ENCODE data around the gene PTPRT. TPM values are rescaled to one million over a fixed set of nuclear protein-coding genes. Genes with fewer than 3 reads are reported as not detected.

Gene PTPRT
- polyA plus RNA-seq, 4 donors, result 0.07 to 0.58 (median 0.27) TPM; not detected in 1

GRCh38 chr20:42130810-42131596 lies 1058.7 kb downstream of the PTPRT start:
- H3K36me3 ChIP-seq (ENCODE audit: control insufficient read depth in 3 of 3, insufficient read depth in 2 of 3, low read depth in 1 of 3, low read length in 3 of 3), result no peaks in the 10 kb centered on the region
- peaks cover 0 to 15% of the 10 kb centered on the region in 2 donors for H3K9me3 ChIP-seq (ENCODE audit: control insufficient read depth in 2 of 2, insufficient read depth in 1 of 2, low read depth in 1 of 2, low read length in 1 of 2)
- peaks cover 0 to 11% (median 0%) of the 10 kb centered on the region in 3 donors for H3K4me1 ChIP-seq (ENCODE audit: control insufficient read depth in 3 of 3, insufficient read depth in 2 of 3, low read depth in 1 of 3, low read length in 2 of 3)
- no peak for FAIRE-seq
- H3K27me3 ChIP-seq (ENCODE audit: control insufficient read depth in 3 of 3, insufficient read depth in 3 of 3, low read length in 3 of 3), result no peaks in the 10 kb centered on the region
- no peak for DNase-seq
- no peak overlapping the region for H3K27ac ChIP-seq (ENCODE audit: low read depth in 1 of 3, low read length in 2 of 3)
- WGBS, 3 donors, result 77 to 85% (median 80%) methylated on average over 5 of the region's 5 CpGs
- H3K4me3 ChIP-seq (ENCODE audit: low read depth in 1 of 3, low read length in 3 of 3), result no peak overlapping the region

GRCh38 chr20:42125426-42125825 lies 1064.3 kb downstream of the PTPRT start:
- no peak for FAIRE-seq
- peaks cover 0 to 9% (median 0%) of the 10 kb centered on the region in 3 donors for H3K4me1 ChIP-seq (ENCODE audit: control insufficient read depth in 3 of 3, insufficient read depth in 2 of 3, low read depth in 1 of 3, low read length in 2 of 3)

DNA sequence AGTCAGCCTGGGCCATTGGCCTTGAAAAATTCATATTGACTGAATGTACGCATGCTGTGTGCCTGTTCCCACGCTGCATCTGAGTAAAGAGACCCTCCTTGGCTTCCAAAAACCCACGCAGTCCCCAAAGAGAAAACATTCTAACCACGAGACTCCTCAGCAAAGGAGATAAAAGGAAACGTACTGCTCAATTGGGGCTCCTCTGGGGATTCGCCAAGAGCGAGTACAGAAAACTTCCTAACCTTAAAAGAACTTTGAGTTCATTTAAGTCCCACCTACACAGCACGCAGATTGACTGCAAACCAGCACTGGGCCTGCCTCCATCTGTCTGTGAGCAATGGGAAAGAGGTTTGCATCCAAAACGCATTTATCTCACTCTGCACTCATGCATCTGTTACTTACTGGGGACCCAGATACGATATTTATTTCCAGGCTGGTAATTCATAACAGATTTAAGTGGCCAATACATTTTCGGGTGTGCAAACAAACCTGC lies 1065.7 kb downstream of the PTPRT start:
- H3K27ac ChIP-seq (ENCODE audit: low read depth in 1 of 3, low read length in 2 of 3), result no peak overlapping the region
- peaks cover 0 to 9% (median 0%) of the 10 kb centered on the region in 3 donors for H3K4me1 ChIP-seq (ENCODE audit: control insufficient read depth in 3 of 3, insufficient read depth in 2 of 3, low read depth in 1 of 3, low read length in 2 of 3)
- H3K27me3 ChIP-seq (ENCODE audit: control insufficient read depth in 3 of 3, insufficient read depth in 3 of 3, low read length in 3 of 3), result no peaks in the 10 kb centered on the region
- FAIRE-seq, result no peak
- no peaks in the 10 kb centered on the region for H3K9me3 ChIP-seq (ENCODE audit: control insufficient read depth in 2 of 2, insufficient read depth in 1 of 2, low read depth in 1 of 2, low read length in 1 of 2)
- no peaks in the 10 kb centered on the region for H3K36me3 ChIP-seq (ENCODE audit: control insufficient read depth in 3 of 3, insufficient read depth in 2 of 3, low read depth in 1 of 3, low read length in 3 of 3)
- 61 to 85% (median 71%) methylated on average over 11 of the region's 11 CpGs for WGBS, 3 donors
- no peak overlapping the region for H3K4me3 ChIP-seq (ENCODE audit: low read depth in 1 of 3, low read length in 3 of 3)
- no peak for DNase-seq

More at GRCh38 chr20:42125426-42125825, 1064.3 kb downstream of the PTPRT start:
- no peak overlapping the region for H3K4me3 ChIP-seq (ENCODE audit: low read depth in 1 of 3, low read length in 3 of 3)
- H3K27me3 ChIP-seq (ENCODE audit: control insufficient read depth in 3 of 3, insufficient read depth in 3 of 3, low read length in 3 of 3), result no peaks in the 10 kb centered on the region
- H3K27ac ChIP-seq (ENCODE audit: low read depth in 1 of 3, low read length in 2 of 3), result no peak overlapping the region
- no peaks in the 10 kb centered on the region for H3K9me3 ChIP-seq (ENCODE audit: control insufficient read depth in 2 of 2, insufficient read depth in 1 of 2, low read depth in 1 of 2, low read length in 1 of 2)
- 4 to 29% (median 5%) methylated on average over 2 of the region's 2 CpGs for WGBS, 3 donors
- H3K36me3 ChIP-seq (ENCODE audit: control insufficient read depth in 3 of 3, insufficient read depth in 2 of 3, low read depth in 1 of 3, low read length in 3 of 3), result no peaks in the 10 kb centered on the region
- DNase-seq, result peak in 1 of 2 donors; percentile 19

DNA sequence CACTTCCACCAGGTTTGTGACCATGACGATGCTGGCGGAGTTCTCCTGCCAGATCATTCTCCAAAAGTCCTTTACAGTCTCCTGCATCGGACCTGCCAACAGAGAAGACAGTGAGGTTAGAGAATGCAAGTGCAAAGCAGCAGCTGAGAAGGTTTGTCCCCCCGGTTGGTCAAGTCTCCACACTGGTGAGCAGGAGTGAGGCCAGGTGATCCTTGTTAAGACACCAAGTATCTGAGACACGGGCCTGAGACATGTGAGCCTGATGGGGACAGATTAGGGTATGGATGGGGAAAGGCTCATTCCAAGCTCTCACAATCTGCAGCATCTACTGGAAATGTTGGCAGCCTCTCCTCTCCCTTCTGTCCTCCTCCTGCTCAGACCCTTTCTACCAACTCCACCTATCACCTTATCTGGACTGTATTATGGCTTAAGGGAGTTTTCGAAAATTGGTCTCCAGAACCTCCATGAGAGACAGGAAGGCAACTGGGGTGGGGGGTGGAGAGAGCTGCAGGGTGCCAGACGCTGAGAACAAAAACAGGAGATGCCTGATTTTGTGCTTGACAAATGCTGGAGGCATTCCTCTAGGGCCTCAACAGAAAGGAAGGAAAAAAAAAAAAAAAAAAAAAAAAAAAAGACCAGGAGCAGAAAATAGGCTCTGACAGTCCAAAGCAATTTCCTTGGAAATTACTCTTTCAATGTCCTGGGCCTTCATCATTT lies 1071.1 kb downstream of the PTPRT start:
- WGBS, 3 donors, result 67 to 78% (median 72%) methylated on average over 7 of the region's 7 CpGs
- no peak for DNase-seq
- no peak for FAIRE-seq
- H3K4me3 ChIP-seq (ENCODE audit: low read depth in 1 of 3, low read length in 3 of 3), result no peak overlapping the region
- no peaks in the 10 kb centered on the region for H3K4me1 ChIP-seq (ENCODE audit: control insufficient read depth in 3 of 3, insufficient read depth in 2 of 3, low read depth in 1 of 3, low read length in 2 of 3)
- no peaks in the 10 kb centered on the region for H3K9me3 ChIP-seq (ENCODE audit: control insufficient read depth in 2 of 2, insufficient read depth in 1 of 2, low read depth in 1 of 2, low read length in 1 of 2)
- no peaks in the 10 kb centered on the region for H3K36me3 ChIP-seq (ENCODE audit: control insufficient read depth in 3 of 3, insufficient read depth in 2 of 3, low read depth in 1 of 3, low read length in 3 of 3)
- H3K27ac ChIP-seq (ENCODE audit: low read depth in 1 of 3, low read length in 2 of 3), result no peak overlapping the region
- no peaks in the 10 kb centered on the region for H3K27me3 ChIP-seq (ENCODE audit: control insufficient read depth in 3 of 3, insufficient read depth in 3 of 3, low read length in 3 of 3)

DNA sequence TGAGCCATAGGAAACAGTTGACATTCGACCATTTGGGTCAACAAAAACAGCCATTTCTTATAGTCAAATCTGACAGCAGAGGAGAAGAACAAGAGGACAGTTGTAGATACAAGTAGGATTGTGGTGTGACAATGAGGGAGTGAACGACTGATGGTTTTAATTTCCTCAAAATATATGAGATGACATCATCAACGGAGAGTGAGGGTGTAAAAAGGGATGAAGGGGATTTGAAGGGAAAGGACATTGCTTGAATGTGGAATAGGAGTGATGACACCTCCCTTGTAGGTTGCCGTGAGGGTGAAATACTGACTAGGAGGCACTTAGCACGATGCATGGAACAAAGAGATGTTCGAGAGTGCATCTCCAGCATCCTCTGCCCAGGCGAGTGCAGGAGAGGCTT lies 1071.7 kb downstream of the PTPRT start:
- no peaks in the 10 kb centered on the region for H3K36me3 ChIP-seq (ENCODE audit: control insufficient read depth in 3 of 3, insufficient read depth in 2 of 3, low read depth in 1 of 3, low read length in 3 of 3)
- H3K9me3 ChIP-seq (ENCODE audit: control insufficient read depth in 2 of 2, insufficient read depth in 1 of 2, low read depth in 1 of 2, low read length in 1 of 2), result no peaks in the 10 kb centered on the region
- no peak overlapping the region for H3K4me3 ChIP-seq (ENCODE audit: low read depth in 1 of 3, low read length in 3 of 3)
- WGBS, 3 donors, result 76 to 81% (median 79%) methylated on average over 7 of the region's 7 CpGs
- DNase-seq, result no peak
- FAIRE-seq, result no peak
- no peaks in the 10 kb centered on the region for H3K27me3 ChIP-seq (ENCODE audit: control insufficient read depth in 3 of 3, insufficient read depth in 3 of 3, low read length in 3 of 3)
- no peaks in the 10 kb centered on the region for H3K4me1 ChIP-seq (ENCODE audit: control insufficient read depth in 3 of 3, insufficient read depth in 2 of 3, low read depth in 1 of 3, low read length in 2 of 3)
- H3K27ac ChIP-seq (ENCODE audit: low read depth in 1 of 3, low read length in 2 of 3), result no peak overlapping the region

DNA sequence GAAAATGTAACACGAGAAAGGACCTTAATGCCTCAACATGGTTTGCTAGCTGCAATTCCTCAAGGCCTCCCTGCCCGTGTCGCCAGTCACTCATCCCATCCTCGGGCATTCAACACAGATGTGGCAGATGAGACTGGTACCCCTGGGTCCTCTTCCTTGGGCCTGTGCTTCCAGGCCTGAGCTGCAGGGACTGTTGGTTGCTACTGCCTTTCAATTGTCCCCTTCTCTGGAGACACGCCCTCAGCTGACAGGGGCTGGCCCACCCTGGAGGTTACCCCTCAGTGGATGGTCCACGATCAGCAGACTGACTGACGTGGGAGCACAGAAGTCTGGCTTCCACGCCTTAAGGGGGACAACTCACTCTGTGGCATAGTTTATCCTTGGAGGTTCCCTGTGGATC lies 1076.5 kb downstream of the PTPRT start:
- WGBS, 3 donors, result 79 to 84% (median 79%) methylated on average over 8 of the region's 8 CpGs
- Histone ChIP-seq H3K9me3 (ENCODE audit: control insufficient read depth in 2 of 2, insufficient read depth in 1 of 2, low read depth in 1 of 2, low read length in 1 of 2) (no peaks in the 10 kb centered on the region), H3K36me3 (ENCODE audit: control insufficient read depth in 3 of 3, insufficient read depth in 2 of 3, low read depth in 1 of 3, low read length in 3 of 3) (no peaks in the 10 kb centered on the region), H3K27ac (ENCODE audit: low read depth in 1 of 3, low read length in 2 of 3) (no peak overlapping the region), H3K27me3 (ENCODE audit: control insufficient read depth in 3 of 3, insufficient read depth in 3 of 3, low read length in 3 of 3) (no peaks in the 10 kb centered on the region), H3K4me3 (ENCODE audit: low read depth in 1 of 3, low read length in 3 of 3) (no peak overlapping the region), H3K4me1 (ENCODE audit: control insufficient read depth in 3 of 3, insufficient read depth in 2 of 3, low read depth in 1 of 3, low read length in 2 of 3) (no peaks in the 10 kb centered on the region)
- no peak for FAIRE-seq
- DNase-seq, result no peak

GRCh38 chr20:42112161-42112560 lies 1077.5 kb downstream of the PTPRT start:
- no peaks in the 10 kb centered on the region for H3K27me3 ChIP-seq (ENCODE audit: control insufficient read depth in 3 of 3, insufficient read depth in 3 of 3, low read length in 3 of 3)
- H3K9me3 ChIP-seq (ENCODE audit: control insufficient read depth in 2 of 2, insufficient read depth in 1 of 2, low read depth in 1 of 2, low read length in 1 of 2), result no peaks in the 10 kb centered on the region
- 82 to 87% (median 82%) methylated on average over 5 of the region's 5 CpGs for WGBS, 3 donors
- H3K36me3 ChIP-seq (ENCODE audit: control insufficient read depth in 3 of 3, insufficient read depth in 2 of 3, low read depth in 1 of 3, low read length in 3 of 3), result no peaks in the 10 kb centered on the region
- H3K27ac ChIP-seq (ENCODE audit: low read depth in 1 of 3, low read length in 2 of 3), result no peak overlapping the region
- no peaks in the 10 kb centered on the region for H3K4me1 ChIP-seq (ENCODE audit: control insufficient read depth in 3 of 3, insufficient read depth in 2 of 3, low read depth in 1 of 3, low read length in 2 of 3)
- H3K4me3 ChIP-seq (ENCODE audit: low read depth in 1 of 3, low read length in 3 of 3), result no peak overlapping the region
- DNase-seq (no peak), FAIRE-seq (no peak)

GRCh38 chr20:42111349-42111748 lies 1078.4 kb downstream of the PTPRT start:
- Histone ChIP-seq H3K36me3 (ENCODE audit: control insufficient read depth in 3 of 3, insufficient read depth in 2 of 3, low read depth in 1 of 3, low read length in 3 of 3) (no peaks in the 10 kb centered on the region), H3K27ac (ENCODE audit: low read depth in 1 of 3, low read length in 2 of 3) (no peak overlapping the region), H3K9me3 (ENCODE audit: control insufficient read depth in 2 of 2, insufficient read depth in 1 of 2, low read depth in 1 of 2, low read length in 1 of 2) (no peaks in the 10 kb centered on the region), H3K4me3 (ENCODE audit: low read depth in 1 of 3, low read length in 3 of 3) (no peak overlapping the region), H3K27me3 (ENCODE audit: control insufficient read depth in 3 of 3, insufficient read depth in 3 of 3, low read length in 3 of 3) (no peaks in the 10 kb centered on the region), H3K4me1 (ENCODE audit: control insufficient read depth in 3 of 3, insufficient read depth in 2 of 3, low read depth in 1 of 3, low read length in 2 of 3) (no peaks in the 10 kb centered on the region)
- DNase-seq (no peak), FAIRE-seq (no peak)
- WGBS, 3 donors, result 83 to 89% (median 88%) methylated on average over 1 of the region's 1 CpG
